Spleen (tissue), 11 donors: ENCODE data around the gene SYCP3. TPM values are rescaled to one million over a fixed set of nuclear protein-coding genes. Genes with fewer than 3 reads are reported as not detected.

ENCODE experiments used
- DNase-seq: peaks from one replicate; pipeline ENCODE4 v3.0.0-alpha.2; 2020
- H3K27ac ChIP-seq, 8 donors: fragments of 200-600 bp; sonication (generic) in 7 of 8; 1 replicate in 4 of 8; 2 replicates in 4 of 8; pipeline versions ENCODE4 v1.5.0 to v1.8.0; 2016 to 2021; ENCODE audit warnings: inconsistent platforms in 4 of 8, mild to moderate bottlenecking in 4 of 8, moderate library complexity in 1 of 8
- H3K27me3 ChIP-seq, 7 donors: fragments of 200-600 bp; sonication (generic) in 6 of 7; replicated peaks in 1 of 7; 1 replicate in 4 of 7; 2 replicates in 3 of 7; pipeline versions ENCODE4 v1.5.0 to v1.8.0; 2016 to 2021; ENCODE audit warnings: inconsistent platforms in 3 of 7, mild to moderate bottlenecking in 1 of 7
- H3K36me3 ChIP-seq, 6 donors: fragments of 200-600 bp; sonication (generic) in 5 of 6; 1 replicate in 4 of 6; 2 replicates in 2 of 6; pipeline versions ENCODE4 v1.5.0 to v1.8.0; 2016 to 2021; ENCODE audit warnings: inconsistent platforms in 2 of 6
- H3K4me1 ChIP-seq, 6 donors: fragments of 200-600 bp; sonication (generic) in 5 of 6; 1 replicate in 3 of 6; 2 replicates in 3 of 6; pipeline versions ENCODE4 v1.5.0 to v1.8.0; 2016 to 2021; ENCODE audit warnings: inconsistent platforms in 3 of 6
- H3K4me3 ChIP-seq, 8 donors: fragments of 200-600 bp; sonication (generic) in 7 of 8; 1 replicate in 4 of 8; 2 replicates in 4 of 8; pipeline versions ENCODE4 v1.5.0 to v1.8.0; 2016 to 2021; ENCODE audit warnings: inconsistent platforms in 4 of 8, mild to moderate bottlenecking in 4 of 8, moderate library complexity in 2 of 8
- H3K9me3 ChIP-seq, 8 donors: fragments of 200-600 bp; sonication (generic) in 7 of 8; 1 replicate in 4 of 8; 2 replicates in 4 of 8; pipeline versions ENCODE4 v1.5.0 to v1.8.0; 2016 to 2021; ENCODE audit warnings: inconsistent platforms in 4 of 8
- POLR2A ChIP-seq, 3 donors: fragments of 450-650 bp; IDR thresholded peaks; one replicate each; pipeline ENCODE4 v1.5.1; 2017; ENCODE audit warnings: antibody characterized with exemption in 3 of 3, mild to moderate bottlenecking in 1 of 3
- POLR2AphosphoS5 ChIP-seq, 3 donors: sonication (generic); formaldehyde crosslinking; IDR thresholded peaks; one replicate each; pipeline ENCODE4 v1.5.1; 2017; ENCODE audit warnings: antibody characterized with exemption in 3 of 3
- WGBS, 5 donors: extraction: QIAGEN DNeasy Blood & Tissue Kit in 3 of 5; methylation state at CpG; one replicate each; pipeline versions ENCODE4 v1.1.5 to v1.1.7; 2013 to 2018; 5-methylcytosine and 5-hydroxymethylcytosine counted together
- intact Hi-C: fragments of 100-400 bp; cut with DNase I; formaldehyde crosslinking; loops from one replicate; pipeline ENCODE4 v1.15.0; 2023; ENCODE audit warnings: low total_unique reads
- polyA plus RNA-seq, 3 donors: library from polyadenylated mRNA; stranded (reverse); fragments of 200-250 nt; gene quantifications; one replicate each; pipeline ENCODE4 v1.2.1, GENCODE V29; 2013
- total RNA-seq, 7 donors: library from RNA; depleted of rRNA in 3 of 7; stranded (reverse); fragments of >200 nt in 3 of 7; fragmentation: NEBNext Ultra II Directional in 4 of 7; extraction: Animal tissue kit (Norgen Biotek cat#: 25700) in 4 of 7; gene quantifications; one replicate each; pipeline versions ENCODE4 v1.1.0 to v1.2.1, GENCODE V29; 2016 to 2021
- TF ChIP-seq, protein P1 (sequence below), 11 experiments: fragments of 200-600 bp in 7 of 11; fragments of 450-650 bp in 4 of 11; sonication (generic) in 4 of 11; IDR thresholded peaks in 8 of 11; conservative IDR thresholded peaks in 3 of 11; 1 replicate in 7 of 11; 2 replicates in 4 of 11; pipeline versions ENCODE4 v1.4.0 to v1.8.0; 2016 to 2021; ENCODE audit warnings: antibody characterized with exemption in 11 of 11, inconsistent platforms in 4 of 11, mild to moderate bottlenecking in 1 of 11
- donor health status: healthy with polysubstance abuse.
- donor health status: DM: no; HTN: no; CAD: no; lungs with moderate emphysema.
- donor health status: DM: no; HTN: no; CAD: no.
- donor health status: Bipolar disorder and iron deficiency.
- donor health status: healthy.
- donor health status: DM: no; HTN: no; CAD: no.
- donor health status: DM: yes; HTN: yes; CAD: no.

SYCP3 gene
- total and polyA plus RNA-seq, 10 donors, result 0.23 to 3.5 (median 0.44) TPM

DNA sequence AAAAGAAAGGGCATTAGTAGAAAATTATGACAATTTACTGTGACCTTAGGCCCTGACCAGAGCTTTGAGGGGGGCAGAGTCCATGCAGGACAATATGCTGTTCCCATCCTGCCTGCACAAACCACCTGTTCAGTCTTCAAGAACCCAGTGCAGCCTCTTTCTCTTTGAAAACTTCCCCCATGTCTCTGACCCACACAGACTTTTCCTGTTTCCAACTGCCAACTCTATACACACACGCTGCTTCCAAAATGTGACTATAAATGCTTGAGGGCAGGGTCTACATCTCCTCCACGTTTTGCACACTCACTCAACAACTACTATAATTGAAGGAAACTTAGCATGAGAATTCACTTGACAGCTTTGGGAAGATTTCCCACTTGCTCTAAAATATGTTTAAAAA, 36.6 kb upstream of the SYCP3 start:
- Histone ChIP-seq H3K9me3 (no peaks in the 10 kb centered on the region), H3K27me3 (no peaks in the 10 kb centered on the region), H3K4me3 (no peak overlapping the region), H3K36me3 (peaks cover 0 to 61% (median 7%) of the 10 kb centered on the region in 6 donors), H3K27ac (no peak overlapping the region), H3K4me1 (peaks cover 0 to 59% (median 15%) of the 10 kb centered on the region in 6 donors)
- no peak for DNase-seq
- intact Hi-C loops, result loop anchor here (5.0 kb wide), 1 partner anchor 51 kb away; no protein-coding TSS in a partner anchor
- 29 to 45% (median 32%) methylated on average over 2 of the region's 2 CpGs for WGBS, 5 donors
- TF ChIP-seq, protein P1, sequence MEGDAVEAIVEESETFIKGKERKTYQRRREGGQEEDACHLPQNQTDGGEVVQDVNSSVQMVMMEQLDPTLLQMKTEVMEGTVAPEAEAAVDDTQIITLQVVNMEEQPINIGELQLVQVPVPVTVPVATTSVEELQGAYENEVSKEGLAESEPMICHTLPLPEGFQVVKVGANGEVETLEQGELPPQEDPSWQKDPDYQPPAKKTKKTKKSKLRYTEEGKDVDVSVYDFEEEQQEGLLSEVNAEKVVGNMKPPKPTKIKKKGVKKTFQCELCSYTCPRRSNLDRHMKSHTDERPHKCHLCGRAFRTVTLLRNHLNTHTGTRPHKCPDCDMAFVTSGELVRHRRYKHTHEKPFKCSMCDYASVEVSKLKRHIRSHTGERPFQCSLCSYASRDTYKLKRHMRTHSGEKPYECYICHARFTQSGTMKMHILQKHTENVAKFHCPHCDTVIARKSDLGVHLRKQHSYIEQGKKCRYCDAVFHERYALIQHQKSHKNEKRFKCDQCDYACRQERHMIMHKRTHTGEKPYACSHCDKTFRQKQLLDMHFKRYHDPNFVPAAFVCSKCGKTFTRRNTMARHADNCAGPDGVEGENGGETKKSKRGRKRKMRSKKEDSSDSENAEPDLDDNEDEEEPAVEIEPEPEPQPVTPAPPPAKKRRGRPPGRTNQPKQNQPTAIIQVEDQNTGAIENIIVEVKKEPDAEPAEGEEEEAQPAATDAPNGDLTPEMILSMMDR (IDR thresholded peaks at IDR 0.05 in 8 of 11, conservative IDR thresholded peaks at IDR 0.05 in 3 of 11), result no peak
- TF ChIP-seq POLR2A (IDR thresholded peaks at IDR 0.05) (no peak), POLR2AphosphoS5 (IDR thresholded peaks at IDR 0.05) (no peak)

DNA sequence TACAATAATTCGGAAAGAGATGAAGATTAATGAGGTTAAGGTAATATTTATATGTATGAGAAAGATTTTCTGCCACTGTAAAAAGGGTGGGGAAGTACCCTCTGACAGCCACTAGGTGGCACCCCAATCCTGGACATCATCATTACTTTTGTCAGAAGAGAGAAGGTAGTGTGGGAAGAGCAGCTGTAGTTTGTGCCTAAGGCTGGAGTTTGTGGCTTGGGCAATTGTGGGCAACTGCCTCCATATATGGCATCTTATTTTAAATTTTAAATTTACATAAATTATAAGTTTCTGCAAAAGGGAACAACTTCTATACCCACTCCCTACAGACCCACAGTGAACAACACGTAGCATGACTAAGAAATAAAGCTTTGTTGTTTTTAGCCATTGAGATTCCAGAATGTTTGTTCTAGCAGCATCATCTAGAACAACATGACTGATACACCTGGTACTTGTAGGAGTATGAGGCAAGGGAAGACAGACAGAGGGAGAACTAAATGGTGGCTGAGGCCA, 34.4 kb upstream of the SYCP3 start:
- Histone ChIP-seq H3K4me3 (no peak overlapping the region), H3K9me3 (no peaks in the 10 kb centered on the region), H3K27me3 (no peaks in the 10 kb centered on the region), H3K27ac (no peak overlapping the region), H3K36me3 (peaks cover 0 to 68% (median 18%) of the 10 kb centered on the region in 6 donors), H3K4me1 (peaks cover 0 to 46% (median 8%) of the 10 kb centered on the region in 6 donors)
- DNase-seq, result no peak
- intact Hi-C loops, result loop anchor here (5.0 kb wide), 1 partner anchor 69 kb away; no protein-coding TSS in a partner anchor
- peak in 1 of 3 donors; percentile 61 for TF ChIP-seq POLR2AphosphoS5 (IDR thresholded peaks at IDR 0.05)
- TF ChIP-seq POLR2A (IDR thresholded peaks at IDR 0.05), result no peak
- TF ChIP-seq, protein P1 (IDR thresholded peaks at IDR 0.05 in 8 of 11, conservative IDR thresholded peaks at IDR 0.05 in 3 of 11), result peak; percentile 85 to 97 (median 94)
- WGBS, 5 donors, result 32 to 50% (median 41%) methylated on average over 2 of the region's 2 CpGs

DNA sequence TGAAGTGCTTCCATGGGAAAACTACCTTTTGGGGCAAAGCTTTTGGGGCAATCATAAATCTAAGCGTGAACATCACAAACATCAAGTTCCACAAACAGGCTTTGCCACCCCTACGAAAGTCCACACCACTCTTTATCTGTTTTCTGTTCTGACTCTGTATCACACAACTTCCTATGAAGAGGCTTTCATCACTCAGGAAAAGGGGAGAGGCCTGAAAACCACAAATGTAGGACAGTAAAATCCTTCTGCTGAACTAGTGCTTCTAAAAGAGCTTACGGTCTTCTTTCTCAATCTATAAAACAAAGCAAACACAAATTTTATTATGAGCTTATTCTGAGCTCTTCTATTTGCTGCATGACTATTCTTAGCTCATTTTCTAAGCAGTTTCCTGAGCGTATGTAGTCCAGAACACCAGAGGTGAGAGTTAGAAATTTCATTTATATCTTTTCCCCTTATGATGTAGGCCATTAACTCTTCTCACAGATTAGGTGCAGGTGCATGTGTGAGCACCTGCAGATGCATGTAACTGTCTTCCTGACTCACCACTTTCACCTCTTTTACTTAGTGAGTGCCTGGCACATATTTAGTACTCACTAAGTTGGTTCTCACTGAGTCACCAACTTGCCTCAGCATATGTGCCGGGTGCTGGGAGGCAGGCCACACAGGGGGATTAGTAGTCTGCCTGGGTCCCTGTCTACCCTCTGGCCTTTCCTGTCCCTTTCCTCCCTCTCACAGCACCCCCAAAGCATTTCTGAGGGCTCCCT, 32.9 kb upstream of the SYCP3 start:
- Histone ChIP-seq H3K27ac (peak overlapping the region in 3 of 8 donors; percentile 12 to 29 (median 21)), H3K27me3 (no peaks in the 10 kb centered on the region), H3K4me3 (no peak overlapping the region), H3K36me3 (peaks cover 0 to 68% (median 30%) of the 10 kb centered on the region in 6 donors), H3K4me1 (peaks cover 0 to 37% (median 8%) of the 10 kb centered on the region in 6 donors), H3K9me3 (no peaks in the 10 kb centered on the region)
- intact Hi-C loops, result loop anchor here (5.0 kb wide), 1 partner anchor 70 kb away; no protein-coding TSS in a partner anchor
- no peak for DNase-seq
- TF ChIP-seq POLR2A (IDR thresholded peaks at IDR 0.05), result no peak
- TF ChIP-seq, protein P1 (IDR thresholded peaks at IDR 0.05 in 8 of 11, conservative IDR thresholded peaks at IDR 0.05 in 3 of 11), result no peak
- TF ChIP-seq POLR2AphosphoS5 (IDR thresholded peaks at IDR 0.05), result no peak
- WGBS, 5 donors, result 44 to 68% (median 51%) methylated on average over 5 of the region's 5 CpGs

- TF ChIP-seq, protein P1 (IDR thresholded peaks at IDR 0.05 in 8 of 11, conservative IDR thresholded peaks at IDR 0.05 in 3 of 11), result no peak
- TF ChIP-seq POLR2A (IDR thresholded peaks at IDR 0.05), result no peak
- TF ChIP-seq POLR2AphosphoS5 (IDR thresholded peaks at IDR 0.05), result no peak
- intact Hi-C loops, result loop anchor here (5.0 to 10.0 kb wide), 3 partner anchors 72 to 355 kb away; no protein-coding TSS in a partner anchor
- H3K9me3 ChIP-seq, result no peaks in the 10 kb centered on the region
- DNase-seq, result no peak
- peaks cover 0 to 28% (median 8%) of the 10 kb centered on the region in 6 donors for H3K4me1 ChIP-seq
- no peak overlapping the region for H3K4me3 ChIP-seq
- H3K27ac ChIP-seq, result no peak overlapping the region
- WGBS, 5 donors, result 92 to 99% (median 96%) methylated on average over 5 of the region's 5 CpGs
- H3K36me3 ChIP-seq, result peaks cover 0 to 70% (median 37%) of the 10 kb centered on the region in 6 donors
- H3K27me3 ChIP-seq, result no peaks in the 10 kb centered on the region
These were observed 30.6 kb upstream of the SYCP3 start for GRCh38 chr12:101769865-101770264.
